Stimulated activated CD4-positive, alpha-beta T cell treated with anti-CD3 and anti-CD28 coated beads, Interleukin-4, amount 100 ng/mL, for 4 hours (primary cell): ENCODE results near the gene FAM24B.
"Not testable (repeated sequence)": the region's sequence is repeated elsewhere in the genome, so short reads cannot be mapped to it uniquely, and the experiment has no call there.

Experiments
- DNase-seq, 2 experiments: peaks; one replicate each; pipeline ENCODE4 v3.0.0-alpha.2; 2020

FAM24B gene

DNA sequence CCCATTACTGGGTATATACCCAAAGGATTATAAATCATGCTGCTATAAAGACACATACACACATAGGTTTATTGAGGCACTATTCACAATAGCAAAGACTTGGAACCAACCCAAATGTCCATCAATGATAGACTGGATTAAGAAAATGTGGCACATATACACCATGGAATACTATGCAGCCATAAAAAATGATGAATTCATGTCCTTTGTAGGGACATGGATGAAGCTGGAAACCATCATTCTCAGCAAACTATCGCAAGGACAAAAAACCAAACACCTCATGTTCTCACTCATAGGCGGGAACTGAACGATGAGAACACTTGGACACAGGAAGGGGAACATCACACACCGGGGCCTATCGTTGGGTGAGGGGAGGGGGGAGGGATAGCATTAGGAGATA lies 21.3 kb downstream of the FAM24B start:
- not testable (repeated sequence) for DNase-seq

- DNase-seq, result no peak
These were observed 22.5 kb downstream of the FAM24B start for GRCh38 chr10:122856902-122857301.

- no peak for DNase-seq
These were observed 23.6 kb downstream of the FAM24B start for GRCh38 chr10:122855745-122856144.

DNA sequence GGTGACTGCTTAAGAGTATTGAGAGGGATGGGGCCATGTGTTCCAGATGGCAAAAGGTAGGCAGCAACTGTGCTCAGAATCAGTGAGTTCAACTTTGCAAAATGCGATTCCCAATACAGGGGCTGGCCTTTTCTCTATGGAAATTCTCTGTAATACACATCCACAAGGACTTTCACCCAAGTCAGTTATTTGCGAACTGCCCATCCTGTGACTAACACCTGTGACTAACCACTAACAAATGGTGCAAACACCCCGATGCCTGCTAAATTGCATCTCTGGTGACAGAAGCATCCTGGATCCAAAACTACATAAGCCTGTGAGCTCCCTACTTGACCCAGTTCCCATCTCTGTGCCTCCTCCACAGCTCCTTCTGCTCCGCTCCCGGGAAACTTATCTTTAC lies 24.7 kb downstream of the FAM24B start:
- DNase-seq, result no peak

GRCh38 chr10:122853665-122854313 lies 25.6 kb downstream of the FAM24B start:
- DNase-seq, result no peak

GRCh38 chr10:122852261-122852660 lies 27.1 kb downstream of the FAM24B start:
- DNase-seq, result no peak

DNA sequence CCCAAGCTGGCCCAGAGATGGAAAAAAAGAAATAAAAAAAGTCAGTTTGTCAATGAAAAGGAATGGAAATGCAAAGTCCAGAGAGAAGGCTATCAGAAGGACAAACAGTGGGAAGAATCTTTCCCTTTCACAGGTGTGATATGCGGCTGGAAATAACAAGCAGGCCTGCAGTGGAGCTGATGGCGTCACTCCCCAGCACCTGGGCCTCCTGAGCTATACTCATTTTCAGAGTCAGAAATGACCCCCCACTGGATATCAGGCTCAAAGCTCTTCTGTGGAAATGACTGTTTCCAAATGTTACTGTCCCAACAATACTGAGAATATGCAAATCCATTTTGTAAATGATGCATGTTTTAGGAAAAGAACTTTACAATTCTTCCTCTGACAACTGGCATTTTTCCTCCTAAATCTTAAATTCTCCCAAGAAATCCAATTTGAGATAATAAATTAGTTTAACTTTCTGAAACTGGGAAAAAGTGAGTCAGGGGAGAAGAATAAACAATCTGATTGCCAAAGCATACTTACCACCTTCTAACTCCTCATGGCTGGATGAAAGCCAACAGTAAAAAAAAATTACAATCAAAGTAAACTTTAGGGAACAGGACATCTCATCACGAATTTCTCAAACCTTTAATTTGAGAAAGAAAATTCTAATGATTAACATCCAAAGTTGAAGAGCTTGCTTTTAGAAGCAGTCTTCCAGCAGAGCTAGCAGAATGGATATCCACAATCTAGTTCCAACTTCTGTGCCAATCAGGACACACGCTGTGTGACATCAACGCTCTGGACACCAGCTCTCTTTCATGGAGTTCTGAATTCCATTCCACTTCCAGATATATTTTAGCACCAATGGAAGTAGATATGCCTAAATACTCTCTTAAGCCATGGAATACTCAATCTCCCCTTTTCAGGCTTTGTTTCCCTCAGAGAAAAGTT lies 28.4 kb downstream of the FAM24B start:
- no peak for DNase-seq

DNA sequence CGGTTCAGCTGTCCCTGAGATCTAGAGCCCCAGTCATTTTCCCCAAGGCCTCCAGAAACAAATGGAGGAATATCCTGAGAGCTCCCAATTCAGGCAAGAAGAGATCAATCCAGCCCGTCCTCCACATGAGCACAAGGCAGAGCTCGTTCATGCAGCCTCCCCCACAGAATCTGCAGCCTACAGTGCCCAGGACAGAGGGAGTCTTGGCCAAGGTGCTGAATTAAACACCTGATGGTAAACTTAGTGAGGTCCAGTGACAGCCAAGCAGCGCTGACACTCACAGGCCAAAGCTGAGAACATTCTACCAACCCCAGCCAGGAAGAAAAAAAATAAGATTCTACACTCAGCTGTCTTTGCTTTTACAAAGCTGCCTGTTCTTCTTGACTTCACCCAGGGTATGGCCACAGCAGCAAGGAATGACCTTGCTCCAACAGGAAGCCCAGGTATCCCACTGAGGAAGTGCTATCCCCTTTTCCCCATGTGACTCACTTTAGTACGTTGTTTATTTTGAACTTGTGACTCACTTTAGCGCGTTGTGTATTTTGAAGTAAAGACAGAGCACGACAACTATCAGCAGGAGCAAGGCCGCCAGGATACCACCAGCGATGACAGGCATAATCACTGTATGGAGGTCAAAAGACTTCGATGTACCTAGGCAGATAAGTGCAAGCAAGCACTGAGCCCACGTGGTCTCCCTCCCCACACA lies 29.3 kb downstream of the FAM24B start:
- DNase-seq, result no peak

GRCh38 chr10:122849090-122849489 lies 30.3 kb downstream of the FAM24B start:
- DNase-seq, result no peak

DNA sequence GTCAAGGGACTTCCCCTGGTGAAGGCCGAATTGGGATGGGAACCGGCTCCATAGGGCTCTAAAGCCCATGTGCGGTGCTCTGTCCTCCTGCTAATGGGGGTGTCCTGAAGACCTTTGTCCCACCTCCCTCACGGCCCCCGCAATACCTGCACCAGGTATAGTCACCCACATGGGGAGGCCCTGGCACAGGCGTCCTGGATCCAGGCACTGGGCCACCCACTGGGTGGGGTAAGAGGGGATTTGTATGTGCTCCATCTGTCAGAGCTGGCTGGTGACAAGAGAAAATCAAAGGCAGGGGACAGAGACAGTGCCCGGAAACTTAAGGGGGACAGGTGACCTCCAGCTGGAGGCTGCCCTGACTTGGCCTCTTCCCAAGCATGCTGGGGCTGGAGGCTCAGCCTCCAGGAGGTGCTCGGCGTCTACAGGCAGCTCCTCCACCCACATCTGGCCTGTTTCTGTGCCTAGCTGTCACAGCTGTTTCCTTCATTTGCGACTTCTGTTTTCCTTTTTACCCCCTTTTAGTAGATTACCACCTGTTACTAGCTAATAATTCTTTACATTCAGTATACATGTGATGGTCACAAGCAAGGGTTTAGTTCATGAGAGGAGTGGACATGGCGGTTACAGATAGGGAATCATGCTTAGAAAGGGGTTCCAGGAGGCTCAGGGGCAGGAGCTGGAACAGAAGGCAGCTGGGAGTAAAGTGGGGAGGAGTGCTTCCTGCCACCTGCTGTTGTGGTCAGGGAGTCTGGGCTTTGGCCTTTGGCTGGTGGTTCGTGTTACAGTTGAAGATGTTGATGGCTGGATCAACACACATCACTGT lies 31.4 kb downstream of the FAM24B start:
- no peak for DNase-seq

- no peak for DNase-seq
These were observed 33.5 kb downstream of the FAM24B start, which contains the start of gene CUZD1 for GRCh38 chr10:122845783-122846332. CUZD1 (minus strand) TSS chr10:122845857; CDS start chr10:122845843, 14 bp downstream.

DNA sequence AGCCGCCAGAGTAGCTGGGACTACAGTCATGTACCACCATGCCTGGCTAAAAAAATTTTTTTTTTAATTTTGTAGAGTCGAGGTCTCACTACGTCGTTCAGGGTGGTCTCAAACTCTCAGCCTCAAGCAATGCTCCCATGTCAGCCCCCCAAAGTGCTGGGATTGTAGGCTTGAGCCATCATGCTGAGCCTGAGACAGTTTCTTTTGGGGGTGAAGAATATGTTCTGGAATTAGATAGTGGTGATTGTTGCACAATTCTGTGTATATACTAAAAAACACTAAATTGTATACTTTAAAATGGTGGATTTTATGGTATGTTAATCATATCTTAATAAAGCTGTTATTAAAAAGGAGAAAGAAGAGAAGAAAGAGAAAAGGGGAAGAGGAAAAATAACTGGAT lies 35.2 kb downstream of the FAM24B start:
- DNase-seq, result no peak

DNA sequence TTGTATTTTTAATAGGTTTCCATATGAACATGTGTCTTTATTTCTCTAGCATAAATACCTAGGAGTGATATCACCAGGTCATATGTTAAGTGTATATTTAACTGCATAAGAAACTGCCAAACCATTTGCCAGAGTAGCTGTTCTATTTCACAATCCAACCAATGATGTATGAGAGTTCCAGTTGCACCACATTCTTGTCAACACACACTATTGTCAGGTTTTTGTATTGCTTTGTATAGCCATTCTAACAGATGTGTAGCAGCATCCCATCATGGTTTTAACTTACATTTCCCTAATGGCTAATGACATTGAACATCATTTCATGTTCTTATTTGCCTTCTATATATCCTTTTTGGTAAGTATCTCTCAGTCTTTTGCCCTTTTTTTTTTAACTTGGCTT lies 37.8 kb downstream of the FAM24B start:
- no peak for DNase-seq

DNA sequence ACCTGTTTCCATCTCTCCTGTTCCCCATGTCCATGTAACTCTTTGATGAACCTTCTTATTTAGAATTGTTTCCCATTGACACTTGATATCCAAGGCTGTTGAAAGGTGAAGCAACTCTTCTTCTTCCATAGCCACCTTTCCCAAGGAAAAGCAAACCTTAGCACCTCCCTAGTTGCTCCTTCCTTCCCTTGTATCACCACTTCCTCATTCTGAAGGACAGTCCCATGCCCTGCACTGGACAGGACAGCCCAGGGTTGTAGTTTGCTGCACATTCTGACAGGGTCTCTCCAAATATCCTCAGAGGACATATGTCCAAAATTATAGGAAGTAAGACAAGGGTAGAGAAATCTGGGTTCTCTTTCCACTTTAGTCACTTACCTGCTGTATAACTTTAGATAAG lies 39.9 kb downstream of the FAM24B start:
- DNase-seq, result no peak

- DNase-seq, result no peak
These were observed 40.5 kb downstream of the FAM24B start for GRCh38 chr10:122838880-122839279.

DNA sequence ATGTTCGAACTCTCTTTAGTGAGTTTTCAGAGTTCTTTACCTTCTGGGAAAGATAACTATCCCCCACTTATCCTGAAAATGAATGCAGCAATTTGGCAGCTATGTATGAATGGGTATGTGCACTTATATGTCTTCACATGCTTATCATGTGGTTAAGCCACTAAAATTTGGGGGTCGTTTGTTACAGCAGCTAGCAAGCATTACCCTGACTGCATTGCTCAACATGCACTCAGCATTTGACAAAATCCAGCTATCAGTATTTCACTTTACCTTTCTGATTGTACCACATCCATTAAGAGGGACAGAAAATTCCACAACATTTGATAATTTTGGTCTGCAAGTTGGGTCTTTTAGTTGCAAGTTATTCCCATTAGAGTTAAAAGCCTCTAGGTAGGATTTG lies 43.5 kb downstream of the FAM24B start:
- no peak for DNase-seq

- no peak for DNase-seq
These were observed 48.4 kb downstream of the FAM24B start for GRCh38 chr10:122830965-122831353.

DNA sequence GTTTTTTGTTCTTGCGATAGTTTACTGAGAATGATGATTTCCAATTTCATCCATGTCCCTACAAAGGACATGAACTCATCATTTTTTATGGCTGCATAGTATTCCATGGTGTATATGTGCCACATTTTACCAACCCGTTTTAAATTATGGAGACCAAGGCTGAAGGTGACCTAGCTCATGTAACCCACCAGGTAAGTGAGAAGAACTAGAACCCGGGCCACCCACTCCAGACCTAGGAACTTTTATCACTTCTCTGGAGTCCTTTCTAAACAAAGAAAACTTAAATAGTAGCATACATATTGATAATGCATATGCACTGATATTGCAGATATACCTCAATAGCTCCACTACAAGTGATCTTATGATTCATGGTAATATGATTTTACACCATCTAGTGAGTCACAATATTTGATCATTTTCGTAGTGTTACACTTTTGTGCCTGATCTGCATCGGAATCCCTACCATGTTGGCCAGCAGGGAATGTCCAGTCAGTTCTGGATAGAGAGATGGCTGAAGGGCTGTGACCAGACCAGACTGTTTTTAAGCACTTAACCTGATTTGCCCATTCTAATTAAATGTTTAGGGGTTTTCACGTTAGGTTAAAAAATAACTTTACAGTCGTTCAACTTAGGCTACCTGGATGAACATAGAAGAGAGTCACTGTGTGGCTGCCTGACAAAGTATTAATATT lies 49.0 kb downstream of the FAM24B start:
- DNase-seq, result no peak

DNA sequence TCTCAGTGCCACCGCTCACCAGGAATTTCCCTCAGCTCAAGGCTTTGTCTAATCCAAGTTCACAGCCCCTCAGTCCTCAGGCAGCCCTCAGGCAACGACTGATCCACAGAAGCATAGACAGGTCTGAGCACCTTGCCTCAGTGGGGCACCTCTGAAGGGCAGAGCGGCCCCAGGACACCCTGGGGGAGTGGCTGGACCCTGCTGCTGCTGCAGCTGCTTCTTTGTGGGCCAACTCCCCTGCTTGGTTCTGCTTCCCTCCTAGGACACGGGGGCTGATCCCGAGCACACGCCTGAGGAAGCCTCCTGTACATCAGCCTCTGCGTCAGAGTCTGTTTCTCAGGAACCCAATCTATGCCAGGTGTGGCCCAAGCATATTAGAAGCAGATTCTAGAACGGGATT lies 49.9 kb downstream of the FAM24B start:
- DNase-seq, result no peak

DNA sequence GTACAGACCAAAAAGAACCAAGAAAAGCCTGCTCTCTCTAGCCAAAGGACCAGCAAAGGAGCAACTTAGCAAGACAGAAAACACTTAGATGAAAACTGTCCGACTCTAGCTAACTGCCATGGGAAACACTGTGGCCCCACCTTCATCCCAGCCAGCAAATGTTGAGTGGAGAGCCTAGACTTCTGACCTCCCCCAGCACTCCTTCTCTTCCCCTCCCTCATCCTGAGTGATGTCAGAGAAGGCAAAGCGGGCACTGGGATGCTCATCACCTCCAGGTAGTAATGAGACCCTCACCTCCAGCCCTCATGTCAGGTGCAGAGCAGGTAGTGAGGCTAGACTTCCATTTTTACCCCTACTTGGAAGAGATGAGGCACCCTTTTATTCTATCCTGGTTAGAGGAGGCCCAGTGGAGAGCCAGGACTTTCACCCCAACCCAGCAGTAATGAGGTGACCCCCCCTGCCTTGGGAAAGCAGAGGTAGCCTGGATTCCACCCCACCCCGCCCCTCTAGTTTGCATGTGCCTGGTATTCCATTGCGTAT lies 50.6 kb downstream of the FAM24B start:
- DNase-seq, result no peak

DNA sequence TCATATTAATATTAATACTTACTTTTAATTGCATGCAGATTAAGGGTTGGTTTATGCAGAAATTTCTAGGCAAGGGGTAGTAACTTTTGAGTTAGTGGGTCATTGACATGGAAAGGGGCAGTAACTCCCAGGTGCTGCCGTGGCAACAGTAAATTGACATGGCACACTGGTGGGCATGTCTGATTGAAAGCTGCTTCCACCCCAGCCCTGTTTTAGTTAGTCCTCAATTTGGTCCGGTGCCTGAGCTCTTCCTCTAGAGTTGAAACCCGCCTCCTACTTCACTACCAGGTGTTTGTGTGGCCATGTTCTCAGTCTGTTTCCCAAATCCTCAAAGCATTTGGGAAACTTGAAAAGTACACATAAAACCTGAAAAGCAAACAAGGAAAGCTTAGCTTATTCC lies 52.1 kb downstream of the FAM24B start:
- DNase-seq, result no peak
